ENCODE measurements around the gene UGT1A10.
"Not testable (repeated sequence)": the region's sequence is repeated elsewhere in the genome, so short reads cannot be mapped to it uniquely, and the experiment has no call there.

The UGT1A10 gene

GRCh38 chr2:233728723-233729301 lies 92.6 kb downstream of the UGT1A10 start, which contains the start of gene UGT1A3:
Gene UGT1A3 (plus strand): TSS chr2:233729042. CDS start chr2:233729127, 85 bp downstream.
- DNase-seq (ENCODE audit: low read depth), result no peak
- no peak for TF ChIP-seq CTCF (conservative IDR thresholded peaks at IDR 0.05; ENCODE audit: control insufficient read depth, insufficient read depth, low read depth, low read length)
- no peak within 1 kb of the TSS for H3K4me3 ChIP-seq (ENCODE audit: control insufficient read depth, low read depth, low read length)

GRCh38 chr2:233736868-233737653 lies 100.8 kb downstream of the UGT1A10 start:
- DNase-seq (ENCODE audit: low read depth); H3K4me3 ChIP-seq (ENCODE audit: control insufficient read depth, low read depth, low read length): not testable (repeated sequence)

GRCh38 chr2:233740870-233741269 lies 104.6 kb downstream of the UGT1A10 start:
- no peak overlapping the region for H3K4me3 ChIP-seq (ENCODE audit: control insufficient read depth, low read depth, low read length)
- no peak for TF ChIP-seq CTCF (conservative IDR thresholded peaks at IDR 0.05; ENCODE audit: control insufficient read depth, insufficient read depth, low read depth, low read length)
- DNase-seq (ENCODE audit: low read depth), result no peak

GRCh38 chr2:233743464-233744259 lies 107.4 kb downstream of the UGT1A10 start:
- TF ChIP-seq CTCF (conservative IDR thresholded peaks at IDR 0.05; ENCODE audit: control insufficient read depth, insufficient read depth, low read depth, low read length), result no peak
- no peak for DNase-seq (ENCODE audit: low read depth)

GRCh38 chr2:233745073-233745755 lies 109.0 kb downstream of the UGT1A10 start:
- H3K4me3 ChIP-seq (ENCODE audit: control insufficient read depth, low read depth, low read length), result no peak overlapping the region
- no peak for DNase-seq (ENCODE audit: low read depth)
- TF ChIP-seq CTCF (conservative IDR thresholded peaks at IDR 0.05; ENCODE audit: control insufficient read depth, insufficient read depth, low read depth, low read length), result no peak

More at GRCh38 chr2:233743464-233744259, 107.4 kb downstream of the UGT1A10 start:
- H3K4me3 ChIP-seq (ENCODE audit: control insufficient read depth, low read depth, low read length), result no peak overlapping the region

- not testable (repeated sequence) for H3K4me3 ChIP-seq (ENCODE audit: control insufficient read depth, low read depth, low read length); DNase-seq (ENCODE audit: low read depth)
Measured at GRCh38 chr2:233745838-233746237, 109.6 kb downstream of the UGT1A10 start.

- no peak for TF ChIP-seq CTCF (conservative IDR thresholded peaks at IDR 0.05; ENCODE audit: control insufficient read depth, insufficient read depth, low read depth, low read length)
- no peak for DNase-seq (ENCODE audit: low read depth)
- H3K4me3 ChIP-seq (ENCODE audit: control insufficient read depth, low read depth, low read length), result no peak overlapping the region
Measured at GRCh38 chr2:233746475-233747282, 110.4 kb downstream of the UGT1A10 start.

Data from fibroblast of mammary gland (primary cell).